Jurkat, Clone E6-1 (cell line): ENCODE data around the gene PIERCE2. TPM values are rescaled to one million over a fixed set of nuclear protein-coding genes. Genes with fewer than 3 reads are reported as not detected.
A peak's percentile ranks its signal among the peaks of the same experiment; 100 is the strongest.
"Not testable (repeated sequence)": the region's sequence is repeated elsewhere in the genome, so short reads cannot be mapped to it uniquely, and the experiment has no call there.

Experiments used
- DNase-seq: peaks from one replicate; pipeline ENCODE4 v3.0.0-alpha.2; 2011; ENCODE audit warnings: low read depth, low spot score
- H3K4me3 ChIP-seq: 2 replicates; pipeline ENCODE4 v1.5.1; 2011; ENCODE audit warnings: mild to moderate bottlenecking, low read length, control low read depth, moderate library complexity
- polyA plus RNA-seq: library from polyadenylated mRNA; unstranded; fragments of >200 nt; gene quantifications from one replicate; pipeline ENCODE4 v1.2.1, GENCODE V29; 2012; ENCODE audit warnings: missing spikeins; ENCODE audit not compliant: insufficient read length, insufficient read depth

Gene PIERCE2
- not detected for polyA plus RNA-seq

GRCh38 chr15:55408012-55408928, at the start of gene PIERCE2, which contains the start of gene CCPG1:
TSS of gene PIERCE2 (plus strand) at chr15:55408495. CDS start at chr15:55408769, 274 bp downstream.
TSS of gene CCPG1 (minus strand) at chr15:55408359. CDS start at chr15:55389424, 18,935 bp downstream.
- peak within 1 kb of the TSS; percentile 42 for H3K4me3 ChIP-seq

GRCh38 chr15:55360256-55360655, 48.0 kb upstream of the PIERCE2 start:
- no peak overlapping the region for H3K4me3 ChIP-seq
- no peak for DNase-seq

More at GRCh38 chr15:55408012-55408928, at the start of gene PIERCE2, which contains the start of gene CCPG1:
- DNase-seq, result peak; percentile 89

DNA sequence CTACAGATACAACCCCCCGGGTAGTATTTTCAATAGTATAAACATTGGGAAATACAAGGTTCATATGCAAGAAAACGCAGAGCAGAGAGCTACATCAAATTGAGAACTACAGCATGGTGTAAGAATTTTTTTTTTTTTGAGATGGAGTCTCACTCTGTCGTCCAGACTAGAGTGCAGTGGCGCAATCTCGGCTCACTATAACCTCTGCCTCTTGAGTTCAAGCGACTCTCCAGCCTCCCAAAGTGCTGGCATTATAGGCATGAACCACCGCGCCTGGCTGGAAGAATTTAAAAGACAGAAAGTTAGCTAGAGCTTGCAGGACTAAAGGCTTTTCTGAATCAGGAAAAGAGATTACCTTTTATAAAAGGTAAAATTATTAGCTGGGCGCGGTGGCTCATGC, 47.2 kb upstream of the PIERCE2 start:
- no peak overlapping the region for H3K4me3 ChIP-seq
- no peak for DNase-seq

DNA sequence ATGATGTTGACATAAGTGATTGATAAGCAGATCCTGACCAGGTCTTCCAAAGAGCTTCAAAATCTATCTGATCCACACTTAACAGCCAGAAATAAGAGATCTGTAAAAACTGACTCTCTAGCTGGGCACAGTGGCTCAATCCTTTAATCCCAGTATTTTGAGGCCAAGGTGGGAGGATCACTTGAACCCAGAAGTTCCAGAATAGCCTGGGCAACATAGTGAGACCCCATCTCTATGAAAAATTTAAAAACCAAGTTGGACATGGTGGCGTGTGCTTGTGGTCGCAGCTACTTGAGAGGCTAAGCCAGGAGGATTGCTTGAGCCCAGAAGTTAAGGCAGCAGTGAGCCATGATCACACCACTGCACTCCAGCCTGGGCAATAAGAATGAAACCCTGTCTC, 45.7 kb upstream of the PIERCE2 start:
- no peak overlapping the region for H3K4me3 ChIP-seq
- no peak for DNase-seq

- no peak for DNase-seq
- no peak overlapping the region for H3K4me3 ChIP-seq
Measured at GRCh38 chr15:55366981-55367380, 41.3 kb upstream of the PIERCE2 start.

DNA sequence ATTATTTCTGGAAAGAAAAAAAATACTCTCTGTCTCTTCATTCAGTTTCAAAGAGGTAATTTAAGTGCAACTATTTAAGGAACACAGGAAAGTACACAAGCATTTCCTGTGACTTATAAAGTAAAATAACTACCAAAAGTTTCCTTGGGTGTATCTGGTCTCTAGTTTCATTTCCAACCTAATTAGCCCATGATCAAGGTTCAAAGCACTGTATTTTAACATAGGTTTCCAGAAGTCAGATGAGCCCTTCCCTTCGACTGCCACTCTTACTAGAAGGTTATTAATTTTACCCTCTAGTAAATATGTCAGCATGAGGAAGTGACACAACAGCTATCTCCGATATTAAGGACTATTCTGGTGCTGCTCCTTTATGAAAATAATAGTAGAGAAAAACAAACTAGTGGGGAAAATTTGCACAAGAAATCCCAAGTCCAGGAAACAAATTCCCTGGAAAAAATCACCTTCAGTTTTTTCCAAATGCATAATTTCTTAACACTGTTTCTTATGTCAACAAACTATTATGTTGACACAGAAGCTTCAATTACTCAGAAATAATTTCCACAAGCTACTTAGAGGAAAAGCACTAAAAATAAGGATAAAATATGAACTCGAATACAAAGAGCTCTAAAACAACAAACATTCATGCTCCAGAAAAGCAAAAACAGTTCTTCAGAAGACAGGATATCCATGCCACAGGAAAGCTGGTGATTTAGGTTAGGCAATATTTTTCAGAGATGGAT, 35.4 kb upstream of the PIERCE2 start:
- no peak overlapping the region for H3K4me3 ChIP-seq
- no peak for DNase-seq

- no peak for DNase-seq
- H3K4me3 ChIP-seq, result no peak overlapping the region
Measured at GRCh38 chr15:55379095-55379494, 29.2 kb upstream of the PIERCE2 start.

DNA sequence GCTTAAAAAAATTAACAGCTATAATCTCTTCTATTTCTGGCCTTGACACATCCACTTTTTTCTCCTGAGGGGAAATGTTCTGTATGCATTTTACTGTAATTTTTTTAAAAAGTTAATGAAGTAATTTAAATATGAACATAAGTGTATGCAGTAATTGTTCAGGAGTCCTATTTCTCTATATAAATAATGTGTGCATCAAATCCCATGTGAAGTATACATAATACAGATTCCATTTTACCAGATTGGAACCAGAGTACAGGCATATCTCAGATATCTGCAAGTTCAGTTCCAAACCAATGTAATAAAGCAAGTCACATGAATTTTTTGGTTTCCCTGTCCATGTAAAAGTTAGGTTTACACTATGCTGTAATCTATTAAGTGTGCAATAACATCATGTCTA, 26.7 kb upstream of the PIERCE2 start:
- no peak overlapping the region for H3K4me3 ChIP-seq
- DNase-seq, result no peak

DNA sequence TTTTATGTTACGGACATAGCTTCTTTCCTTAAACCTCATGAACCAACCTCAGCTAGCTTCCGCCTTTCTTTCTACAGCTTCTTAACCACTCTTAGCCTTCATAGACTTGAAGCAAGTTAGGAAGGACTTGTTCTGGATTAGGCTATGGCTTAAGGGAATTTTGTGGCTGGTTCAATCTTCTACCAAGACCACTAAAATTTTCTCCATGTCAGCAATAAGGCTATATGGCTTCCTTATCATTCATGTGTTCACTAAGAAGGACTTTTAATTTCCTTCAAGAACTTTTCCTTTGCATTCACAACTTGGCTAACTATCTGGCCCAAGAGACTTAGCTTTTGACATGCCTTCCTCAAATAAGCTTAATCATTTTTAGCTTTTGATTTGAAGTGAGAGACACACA, 24.6 kb upstream of the PIERCE2 start:
- DNase-seq, result no peak

GRCh38 chr15:55387027-55387426, 21.3 kb upstream of the PIERCE2 start:
- H3K4me3 ChIP-seq, result no peak overlapping the region
- DNase-seq, result no peak

More for the DNA sequence above, 24.6 kb upstream of the PIERCE2 start:
- H3K4me3 ChIP-seq, result no peak overlapping the region

GRCh38 chr15:55389264-55389607, 19.1 kb upstream of the PIERCE2 start:
- no peak overlapping the region for H3K4me3 ChIP-seq
- no peak for DNase-seq

- no peak overlapping the region for H3K4me3 ChIP-seq
- no peak for DNase-seq
Measured at GRCh38 chr15:55394694-55395093, 13.6 kb upstream of the PIERCE2 start.

GRCh38 chr15:55398243-55398642, 10.1 kb upstream of the PIERCE2 start:
- no peak overlapping the region for H3K4me3 ChIP-seq
- DNase-seq, result no peak

DNA sequence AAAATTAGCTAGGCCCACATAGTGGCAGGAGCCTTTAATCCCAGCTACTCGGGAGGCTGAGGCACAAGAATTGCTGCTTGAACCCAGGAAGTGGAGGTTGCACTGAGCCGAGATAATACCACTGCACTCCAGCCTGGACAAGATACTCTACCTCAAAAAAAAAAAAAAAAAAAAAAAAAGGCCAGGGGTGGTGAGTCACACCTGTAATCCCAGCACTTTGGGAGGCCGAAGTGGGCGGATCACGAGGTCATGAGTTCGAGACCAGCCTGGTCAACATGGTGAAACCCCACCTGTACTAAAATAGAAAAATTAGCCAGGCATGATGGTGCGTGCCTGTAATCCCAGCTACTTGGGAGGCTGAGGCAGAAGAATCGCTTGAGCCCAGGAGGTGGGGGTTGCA, 8.2 kb upstream of the PIERCE2 start:
- DNase-seq, H3K4me3 ChIP-seq: not testable (repeated sequence)

GRCh38 chr15:55401786-55402246, 6.5 kb upstream of the PIERCE2 start:
- DNase-seq, result no peak
- H3K4me3 ChIP-seq, result no peak overlapping the region

DNA sequence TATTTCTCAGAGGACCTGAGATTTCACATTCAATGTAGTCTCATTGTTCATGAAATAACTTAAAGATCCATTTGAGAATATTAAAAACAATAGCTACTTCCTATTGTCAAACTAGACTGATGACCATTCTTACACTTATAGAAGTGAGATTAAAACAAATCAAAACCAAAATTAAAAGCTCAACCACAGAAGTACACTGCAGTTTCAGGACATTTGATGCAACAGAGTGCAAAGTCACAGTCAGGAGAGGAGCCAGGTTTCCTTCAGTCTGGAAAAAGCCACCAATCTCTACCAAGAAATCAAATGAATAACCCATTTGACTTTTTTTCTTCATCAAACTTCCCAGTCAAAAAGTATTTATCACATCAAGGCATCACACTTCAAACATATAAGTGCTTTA, 5.6 kb upstream of the PIERCE2 start:
- H3K4me3 ChIP-seq, result no peak overlapping the region
- DNase-seq, result no peak

DNA sequence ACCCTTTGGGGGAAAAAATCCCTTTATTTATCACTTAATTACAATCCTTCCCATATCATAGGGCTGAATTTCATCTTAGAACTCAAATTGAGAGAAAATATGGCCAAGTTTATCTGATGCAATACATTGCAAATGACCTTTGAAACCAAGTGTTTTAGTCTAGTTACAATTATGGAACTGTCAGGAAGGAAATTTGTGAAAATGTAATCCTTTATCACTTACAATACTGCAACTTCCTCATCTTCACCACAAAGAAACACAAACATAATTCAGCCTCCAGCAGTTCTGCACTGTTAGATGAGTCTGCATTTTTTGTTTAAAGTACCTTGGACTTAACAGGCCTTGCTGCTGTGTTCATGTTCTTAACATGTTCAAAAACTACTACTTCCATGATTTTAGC, 4.8 kb upstream of the PIERCE2 start:
- H3K4me3 ChIP-seq, result no peak overlapping the region
- DNase-seq, result no peak

- DNase-seq, result no peak
- H3K4me3 ChIP-seq, result peak overlapping the region; percentile 42
Measured at GRCh38 chr15:55407498-55408011, 740 bp upstream of the PIERCE2 start.

DNA sequence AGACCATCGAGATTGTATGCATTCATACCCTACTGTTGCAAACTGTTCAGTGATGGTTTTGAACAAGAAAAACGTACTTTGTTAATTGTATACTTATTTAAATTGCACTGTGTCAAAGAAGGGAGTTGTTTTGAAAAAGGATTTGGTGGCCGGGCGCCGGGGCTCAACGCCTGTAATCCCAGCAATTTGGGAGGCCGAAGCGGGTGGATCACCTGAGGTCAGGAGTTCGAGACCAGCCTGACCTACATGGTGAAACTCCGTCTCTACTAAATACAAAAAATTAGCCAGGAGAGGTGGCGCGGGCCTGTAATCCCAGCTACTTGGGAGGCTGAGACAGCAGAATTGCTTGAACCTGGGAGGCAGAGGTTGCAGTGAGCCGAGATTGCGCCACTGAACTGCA, 681 bp downstream of the PIERCE2 start:
- H3K4me3 ChIP-seq, result peak overlapping the region; percentile 42
- not testable (repeated sequence) for DNase-seq

- not testable (repeated sequence) for H3K4me3 ChIP-seq, DNase-seq
Measured at GRCh38 chr15:55417678-55418077, 9.4 kb downstream of the PIERCE2 start.
